Measurements from ENCODE around the gene ALDH3B2. TPM values are rescaled to one million over a fixed set of nuclear protein-coding genes. Genes with fewer than 3 reads are reported as not detected.
"Not testable (repeated sequence)": the region's sequence is repeated elsewhere in the genome, so short reads cannot be mapped to it uniquely, and the experiment has no call there.

ALDH3B2 gene
- total RNA-seq, 2 experiments from 2014 or later = 1.5 to 8.0 TPM

- no TSS peak for BruUV-seq (replicated peaks)
- CTCF ChIA-PET (ENCODE audit: unreplicated experiment) = interaction anchor here (1.9 kb wide), 1 partner anchor 18 kb away, joined by 5 read pairs; no protein-coding TSS in a partner anchor
These were observed 46.4 kb downstream of the ALDH3B2 start for GRCh38 chr11:67627812-67628624.

DNA sequence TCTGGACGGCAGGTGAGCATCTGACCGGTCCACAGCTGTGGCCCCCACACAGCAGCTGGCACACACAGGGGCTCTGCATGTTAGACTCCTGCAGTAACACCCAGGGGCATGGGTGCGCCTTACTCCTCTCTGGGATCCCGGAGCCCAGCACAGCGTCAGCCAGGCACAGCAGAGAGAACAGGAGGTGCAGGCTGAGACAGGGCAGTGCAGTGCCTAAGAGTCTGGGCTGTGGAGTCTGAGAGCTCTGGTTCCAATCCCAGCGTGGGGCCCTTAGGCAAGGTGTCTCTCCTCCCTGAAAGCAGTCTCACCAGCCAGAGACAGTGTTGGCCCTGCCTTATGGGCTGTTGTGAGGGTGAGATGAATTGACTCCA, 47.0 kb downstream of the ALDH3B2 start:
- no peak overlapping the region for H3K4me2 ChIP-seq (ENCODE audit: low read length)
- peaks cover 23% of the 10 kb centered on the region for H3K4me1 ChIP-seq (ENCODE audit: insufficient read depth, low read length, poor library complexity, severe bottlenecking)
- no peaks in the 10 kb centered on the region for H3K36me3 ChIP-seq (ENCODE audit: insufficient read depth, low read length)
- H2AFZ ChIP-seq (ENCODE audit: low read length) = no peak overlapping the region
- H3K4me3 ChIP-seq (ENCODE audit: low read depth, low read length, poor library complexity, severe bottlenecking) = no peak overlapping the region
- no peaks in the 10 kb centered on the region for H3K79me2 ChIP-seq (ENCODE audit: insufficient read depth, low read depth, low read length)
- no peak overlapping the region for H3K27ac ChIP-seq (ENCODE audit: low read depth, low read length, poor library complexity, severe bottlenecking)
- no peaks in the 10 kb centered on the region for H3K9me3 ChIP-seq (ENCODE audit: low read length)
- CTCF ChIA-PET (ENCODE audit: unreplicated experiment) = no interaction called here
- BruUV-seq (replicated peaks) = no TSS peak
- H3K9me2 ChIP-seq (ENCODE audit: insufficient read depth, low read length) = no peaks in the 10 kb centered on the region
- DNase-seq (ENCODE audit: low spot score) = no peak
- TF ChIP-seq, protein P1, sequence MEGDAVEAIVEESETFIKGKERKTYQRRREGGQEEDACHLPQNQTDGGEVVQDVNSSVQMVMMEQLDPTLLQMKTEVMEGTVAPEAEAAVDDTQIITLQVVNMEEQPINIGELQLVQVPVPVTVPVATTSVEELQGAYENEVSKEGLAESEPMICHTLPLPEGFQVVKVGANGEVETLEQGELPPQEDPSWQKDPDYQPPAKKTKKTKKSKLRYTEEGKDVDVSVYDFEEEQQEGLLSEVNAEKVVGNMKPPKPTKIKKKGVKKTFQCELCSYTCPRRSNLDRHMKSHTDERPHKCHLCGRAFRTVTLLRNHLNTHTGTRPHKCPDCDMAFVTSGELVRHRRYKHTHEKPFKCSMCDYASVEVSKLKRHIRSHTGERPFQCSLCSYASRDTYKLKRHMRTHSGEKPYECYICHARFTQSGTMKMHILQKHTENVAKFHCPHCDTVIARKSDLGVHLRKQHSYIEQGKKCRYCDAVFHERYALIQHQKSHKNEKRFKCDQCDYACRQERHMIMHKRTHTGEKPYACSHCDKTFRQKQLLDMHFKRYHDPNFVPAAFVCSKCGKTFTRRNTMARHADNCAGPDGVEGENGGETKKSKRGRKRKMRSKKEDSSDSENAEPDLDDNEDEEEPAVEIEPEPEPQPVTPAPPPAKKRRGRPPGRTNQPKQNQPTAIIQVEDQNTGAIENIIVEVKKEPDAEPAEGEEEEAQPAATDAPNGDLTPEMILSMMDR (conservative IDR thresholded peaks at IDR 0.05; ENCODE audit: low read length) = no peak
- TF ChIP-seq EZH2phosphoT487 (IDR thresholded peaks at IDR 0.05; ENCODE audit: borderline replicate concordance, low read depth, low read length) = no peak
- intact Hi-C loops (cut with micrococcal nuclease; ENCODE audit: unreplicated experiment) = loop anchor here (5.0 kb wide), 1 partner anchor 165 kb away; no protein-coding TSS in a partner anchor
- no peaks in the 10 kb centered on the region for H4K20me1 ChIP-seq (ENCODE audit: insufficient read depth, low read length)
- POLR2A ChIA-PET = interaction anchor here (0.9 kb wide), 1 partner anchor 40 kb away, joined by 3 read pairs; no protein-coding TSS in a partner anchor

More at GRCh38 chr11:67627812-67628624, 46.4 kb downstream of the ALDH3B2 start:
- H3K9me2 ChIP-seq (ENCODE audit: insufficient read depth, low read length) = no peaks in the 10 kb centered on the region
- DNase-seq (ENCODE audit: low spot score) = no peak
- intact Hi-C loops (cut with micrococcal nuclease; ENCODE audit: unreplicated experiment) = loop anchor here (2.0 to 5.0 kb wide), 2 partner anchors 31 to 164 kb away; no protein-coding TSS in a partner anchor
- no peak overlapping the region for H3K27ac ChIP-seq (ENCODE audit: low read depth, low read length, poor library complexity, severe bottlenecking)
- no peaks in the 10 kb centered on the region for H3K79me2 ChIP-seq (ENCODE audit: insufficient read depth, low read depth, low read length)
- peak overlapping the region; percentile 88 for H3K4me2 ChIP-seq (ENCODE audit: low read length)
- H4K20me1 ChIP-seq (ENCODE audit: insufficient read depth, low read length) = no peaks in the 10 kb centered on the region
- no peaks in the 10 kb centered on the region for H3K36me3 ChIP-seq (ENCODE audit: insufficient read depth, low read length)
- no peak overlapping the region for H2AFZ ChIP-seq (ENCODE audit: low read length)
- POLR2A ChIA-PET = interaction anchor here (0.9 kb wide), 1 partner anchor 39 kb away, joined by 3 read pairs; no protein-coding TSS in a partner anchor
- TF ChIP-seq, protein P1 (conservative IDR thresholded peaks at IDR 0.05; ENCODE audit: low read length) = no peak
- no peak for TF ChIP-seq EZH2phosphoT487 (IDR thresholded peaks at IDR 0.05; ENCODE audit: borderline replicate concordance, low read depth, low read length)
- peaks cover 23% of the 10 kb centered on the region for H3K4me1 ChIP-seq (ENCODE audit: insufficient read depth, low read length, poor library complexity, severe bottlenecking)
- H3K9me3 ChIP-seq (ENCODE audit: low read length) = no peaks in the 10 kb centered on the region
- H3K4me3 ChIP-seq (ENCODE audit: low read depth, low read length, poor library complexity, severe bottlenecking) = peak overlapping the region; percentile 77

DNA sequence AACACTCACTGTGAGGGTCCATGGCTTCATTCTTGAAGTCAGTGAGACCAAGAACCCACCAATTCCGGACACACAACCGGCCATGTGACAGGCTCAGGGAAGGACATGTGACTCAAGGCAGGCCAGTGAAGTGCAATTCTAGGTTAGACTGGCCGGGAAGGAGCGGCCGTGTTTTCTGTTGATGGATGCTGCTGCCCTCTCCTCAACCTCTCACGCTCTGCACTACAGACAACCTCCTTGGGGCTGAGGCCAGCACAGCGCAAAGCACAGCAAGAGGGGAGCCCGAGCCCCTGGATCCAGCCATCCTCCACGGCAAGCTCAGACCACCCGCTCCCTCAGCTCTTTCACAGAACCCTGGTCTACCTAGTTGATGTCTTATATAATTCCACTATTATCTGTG, 47.5 kb downstream of the ALDH3B2 start:
- no peaks in the 10 kb centered on the region for H3K9me2 ChIP-seq (ENCODE audit: insufficient read depth, low read length)
- peaks cover 23% of the 10 kb centered on the region for H3K4me1 ChIP-seq (ENCODE audit: insufficient read depth, low read length, poor library complexity, severe bottlenecking)
- H3K27ac ChIP-seq (ENCODE audit: low read depth, low read length, poor library complexity, severe bottlenecking) = no peak overlapping the region
- no peak overlapping the region for H2AFZ ChIP-seq (ENCODE audit: low read length)
- ChIA-PET POLR2A (interaction anchor here (1.2 kb wide), 1 partner anchor 18 kb away, joined by 5 read pairs; no protein-coding TSS in a partner anchor), CTCF (ENCODE audit: unreplicated experiment) (no interaction called here)
- H3K79me2 ChIP-seq (ENCODE audit: insufficient read depth, low read depth, low read length) = no peaks in the 10 kb centered on the region
- no peaks in the 10 kb centered on the region for H3K36me3 ChIP-seq (ENCODE audit: insufficient read depth, low read length)
- intact Hi-C loops (cut with micrococcal nuclease; ENCODE audit: unreplicated experiment) = loop anchor here (5.0 kb wide), 1 partner anchor 165 kb away; no protein-coding TSS in a partner anchor
- TF ChIP-seq, protein P1 (conservative IDR thresholded peaks at IDR 0.05; ENCODE audit: low read length) = no peak
- TF ChIP-seq EZH2phosphoT487 (IDR thresholded peaks at IDR 0.05; ENCODE audit: borderline replicate concordance, low read depth, low read length) = no peak
- no peak overlapping the region for H3K4me3 ChIP-seq (ENCODE audit: low read depth, low read length, poor library complexity, severe bottlenecking)
- BruUV-seq (replicated peaks) = no TSS peak
- H3K9me3 ChIP-seq (ENCODE audit: low read length) = no peaks in the 10 kb centered on the region
- DNase-seq (ENCODE audit: low spot score) = no peak
- no peak overlapping the region for H3K4me2 ChIP-seq (ENCODE audit: low read length)
- no peaks in the 10 kb centered on the region for H4K20me1 ChIP-seq (ENCODE audit: insufficient read depth, low read length)

GRCh38 chr11:67626131-67626833, 48.1 kb downstream of the ALDH3B2 start:
- H3K9me2 ChIP-seq (ENCODE audit: insufficient read depth, low read length) = not testable (repeated sequence)

More at GRCh38 chr11:67626131-67626833, 48.1 kb downstream of the ALDH3B2 start:
- POLR2A ChIA-PET = interaction anchor here (1.2 kb wide), 1 partner anchor 19 kb away, joined by 5 read pairs; no protein-coding TSS in a partner anchor
- BruUV-seq (replicated peaks); H3K4me2 ChIP-seq (ENCODE audit: low read length); DNase-seq (ENCODE audit: low spot score); H3K36me3 ChIP-seq (ENCODE audit: insufficient read depth, low read length); H3K27ac ChIP-seq (ENCODE audit: low read depth, low read length, poor library complexity, severe bottlenecking); H3K4me3 ChIP-seq (ENCODE audit: low read depth, low read length, poor library complexity, severe bottlenecking); H4K20me1 ChIP-seq (ENCODE audit: insufficient read depth, low read length); H3K9me3 ChIP-seq (ENCODE audit: low read length); H2AFZ ChIP-seq (ENCODE audit: low read length); CTCF ChIA-PET (ENCODE audit: unreplicated experiment); H3K79me2 ChIP-seq (ENCODE audit: insufficient read depth, low read depth, low read length): not testable (repeated sequence)
- intact Hi-C loops (cut with micrococcal nuclease; ENCODE audit: unreplicated experiment) = loop anchor here (5.0 kb wide), 1 partner anchor 166 kb away; no protein-coding TSS in a partner anchor
- peaks cover 22% of the 10 kb centered on the region for H3K4me1 ChIP-seq (ENCODE audit: insufficient read depth, low read length, poor library complexity, severe bottlenecking)

Data from OCI-LY7 (cell line).